Panc1 (cell line): ENCODE measurements around the gene FGD2.

Experiments used
- CTCF ChIP-seq: fragments of 450-650 bp; IDR thresholded peaks from 2 replicates; pipeline ENCODE4 v1.5.1; 2017; ENCODE audit warnings: mild to moderate bottlenecking
- POLR2AphosphoS5 ChIP-seq: IDR thresholded peaks from 2 replicates; pipeline ENCODE4 v1.6.1; 2012; ENCODE audit warnings: mild to moderate bottlenecking, low read depth, low read length, moderate library complexity
- REST ChIP-seq, 2 experiments: IDR thresholded peaks; 2 replicates each; pipeline ENCODE4 v1.6.1; 2011 to 2012; ENCODE audit warnings: low read depth in 2 of 2, control low read depth in 1 of 2, low read length in 1 of 2, mild to moderate bottlenecking in 1 of 2, moderate library complexity in 1 of 2; ENCODE audit not compliant: insufficient read depth in 1 of 2
- SIN3A ChIP-seq: IDR thresholded peaks from 2 replicates; pipeline ENCODE4 v1.6.1; 2012; ENCODE audit warnings: low read depth, mild to moderate bottlenecking, low read length, moderate library complexity, borderline replicate concordance; ENCODE audit not compliant: insufficient read depth
- TCF7L2 ChIP-seq: IDR thresholded peaks from 2 replicates; pipeline ENCODE4 v1.6.1; 2011; ENCODE audit warnings: mild to moderate bottlenecking, low read depth, low read length, inconsistent platforms

- TF ChIP-seq CTCF (no peak), POLR2AphosphoS5 (no peak), REST (IDR thresholded peaks at IDR 0.05; ENCODE audit: insufficient read depth in 1 of 2, low read depth in 2 of 2, low read length in 1 of 2) (no peak), SIN3A (no peak), TCF7L2 (no peak)
These were observed 47.6 kb upstream of the FGD2 start for GRCh38 chr6:36957773-36958271.
